GM18951 (cell line): Measurements from ENCODE around the gene MTMR8.
A peak's percentile ranks its signal among the peaks of the same experiment; 100 is the strongest.
"Not testable (repeated sequence)": the region's sequence is repeated elsewhere in the genome, so short reads cannot be mapped to it uniquely, and the experiment has no call there.

Source experiments
- POLR2A ChIP-seq: IDR thresholded peaks from 4 replicates; pipeline ENCODE4 v1.6.1; 2011; ENCODE audit warnings: mild to moderate bottlenecking; ENCODE audit not compliant: insufficient read length, insufficient read depth; ENCODE audit errors: extremely low read depth
- in situ Hi-C: fragments of 300-500 bp; cut with MboI; formaldehyde crosslinking; loops from one replicate; pipeline ENCODE4 v1.12.0; 2022; ENCODE audit warnings: low sequenced_read_pairs, mixed read lengths, inconsistent platforms; ENCODE audit not compliant: unreplicated experiment

The MTMR8 gene

GRCh38 chrX:64394874-64395567 is at the start of gene MTMR8:
MTMR8 (minus strand) TSS chrX:64395452; CDS start chrX:64395363, 89 bp downstream.
- in situ Hi-C loops: no loop called here
- TF ChIP-seq POLR2A: peak; percentile 29

GRCh38 chrX:64439551-64439950 is 44.3 kb upstream of the MTMR8 start:
- no peak for TF ChIP-seq POLR2A
- in situ Hi-C loops: no loop called here

GRCh38 chrX:64437665-64438064 is 42.4 kb upstream of the MTMR8 start:
- in situ Hi-C loops: no loop called here
- TF ChIP-seq POLR2A: no peak

GRCh38 chrX:64437218-64437617 is 42.0 kb upstream of the MTMR8 start:
- TF ChIP-seq POLR2A: no peak
- in situ Hi-C loops: no loop called here

GRCh38 chrX:64428371-64428770 is 33.1 kb upstream of the MTMR8 start:
- TF ChIP-seq POLR2A: no peak
- in situ Hi-C loops: no loop called here

GRCh38 chrX:64427787-64428186 is 32.5 kb upstream of the MTMR8 start:
- in situ Hi-C loops: no loop called here
- no peak for TF ChIP-seq POLR2A

- TF ChIP-seq POLR2A: no peak
- in situ Hi-C loops: no loop called here
Observed at GRCh38 chrX:64427281-64427680, 32.0 kb upstream of the MTMR8 start.

- in situ Hi-C loops: not testable (repeated sequence)
Observed at GRCh38 chrX:64409730-64410129, 14.5 kb upstream of the MTMR8 start.

- in situ Hi-C loops: no loop called here
- no peak for TF ChIP-seq POLR2A
Observed at GRCh38 chrX:64398088-64398487, 2.8 kb upstream of the MTMR8 start.

GRCh38 chrX:64395568-64395929 is 297 bp upstream of the MTMR8 start:
- TF ChIP-seq POLR2A: no peak
- in situ Hi-C loops: no loop called here

- no peak for TF ChIP-seq POLR2A
- in situ Hi-C loops: no loop called here
Observed at GRCh38 chrX:64394059-64394873, 986 bp downstream of the MTMR8 start.

- in situ Hi-C loops: no loop called here
- no peak for TF ChIP-seq POLR2A
Observed at GRCh38 chrX:64389489-64389888, 5.8 kb downstream of the MTMR8 start.

- in situ Hi-C loops: not testable (repeated sequence)
Observed at GRCh38 chrX:64380789-64381188, 14.5 kb downstream of the MTMR8 start.

GRCh38 chrX:64379924-64380323 is 15.3 kb downstream of the MTMR8 start:
- no peak for TF ChIP-seq POLR2A
- in situ Hi-C loops: no loop called here

- in situ Hi-C loops: no loop called here
Observed at GRCh38 chrX:64377753-64378152, 17.5 kb downstream of the MTMR8 start.

More at GRCh38 chrX:64377753-64378152, 17.5 kb downstream of the MTMR8 start:
- no peak for TF ChIP-seq POLR2A
